ENCODE data around the gene ACTN1. TPM values are rescaled to one million over a fixed set of nuclear protein-coding genes. Genes with fewer than 3 reads are reported as not detected.

The ACTN1 gene
- polyA plus RNA-seq, 3 donors, result 41.4 to 75.0 (median 69.4) TPM

DNA sequence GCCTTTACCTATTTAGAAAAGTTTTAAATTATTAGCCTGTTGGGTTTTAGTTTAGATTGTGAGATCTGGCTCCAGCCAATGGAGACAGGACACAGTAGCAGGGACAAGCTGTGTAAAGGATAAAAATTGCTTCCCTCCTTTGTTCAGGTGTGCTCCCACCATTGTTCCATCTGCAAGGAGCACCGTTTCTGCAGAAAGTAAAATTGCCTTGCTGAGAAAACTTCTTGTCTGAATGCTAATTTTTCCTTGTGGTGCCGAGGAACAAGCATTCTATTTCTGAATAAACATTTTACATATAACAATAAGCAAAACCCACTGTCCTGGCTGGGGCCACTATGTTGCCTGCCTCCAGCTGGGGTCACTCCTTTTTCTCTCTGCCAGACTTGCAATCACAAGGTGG lies 113.6 kb downstream of the ACTN1 start:
- H4K20me1 ChIP-seq (ENCODE audit: insufficient read depth, low read length), result no peaks in the 10 kb centered on the region
- TF ChIP-seq, protein P1, sequence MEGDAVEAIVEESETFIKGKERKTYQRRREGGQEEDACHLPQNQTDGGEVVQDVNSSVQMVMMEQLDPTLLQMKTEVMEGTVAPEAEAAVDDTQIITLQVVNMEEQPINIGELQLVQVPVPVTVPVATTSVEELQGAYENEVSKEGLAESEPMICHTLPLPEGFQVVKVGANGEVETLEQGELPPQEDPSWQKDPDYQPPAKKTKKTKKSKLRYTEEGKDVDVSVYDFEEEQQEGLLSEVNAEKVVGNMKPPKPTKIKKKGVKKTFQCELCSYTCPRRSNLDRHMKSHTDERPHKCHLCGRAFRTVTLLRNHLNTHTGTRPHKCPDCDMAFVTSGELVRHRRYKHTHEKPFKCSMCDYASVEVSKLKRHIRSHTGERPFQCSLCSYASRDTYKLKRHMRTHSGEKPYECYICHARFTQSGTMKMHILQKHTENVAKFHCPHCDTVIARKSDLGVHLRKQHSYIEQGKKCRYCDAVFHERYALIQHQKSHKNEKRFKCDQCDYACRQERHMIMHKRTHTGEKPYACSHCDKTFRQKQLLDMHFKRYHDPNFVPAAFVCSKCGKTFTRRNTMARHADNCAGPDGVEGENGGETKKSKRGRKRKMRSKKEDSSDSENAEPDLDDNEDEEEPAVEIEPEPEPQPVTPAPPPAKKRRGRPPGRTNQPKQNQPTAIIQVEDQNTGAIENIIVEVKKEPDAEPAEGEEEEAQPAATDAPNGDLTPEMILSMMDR (IDR thresholded peaks at IDR 0.05), result no peak
- no peak overlapping the region for H3K9ac ChIP-seq (ENCODE audit: insufficient read depth, low read length, poor library complexity, severe bottlenecking)
- H3K4me1 ChIP-seq (ENCODE audit: control insufficient read depth in 1 of 2, insufficient read depth in 2 of 2, low read length in 2 of 2), result no peaks in the 10 kb centered on the region
- H3K9me3 ChIP-seq (replicated peaks in 1 of 2; ENCODE audit: control insufficient read depth in 1 of 2, insufficient read depth in 1 of 2, low read length in 2 of 2), result peaks cover 15 to 23% of the 10 kb centered on the region in 2 donors
- peaks cover 8 to 25% (median 15%) of the 10 kb centered on the region in 7 donors for H3K9me3 Mint-ChIP-seq
- H3K36me3 Mint-ChIP-seq, result peaks cover 4 to 23% of the 10 kb centered on the region in 2 donors
- no peaks in the 10 kb centered on the region for H3K27me3 ChIP-seq (ENCODE audit: control insufficient read depth in 2 of 2, insufficient read depth in 2 of 2, low read length in 2 of 2)
- no peak overlapping the region for H3K27ac ChIP-seq (ENCODE audit: low read depth in 1 of 2, low read length in 2 of 2)
- H2AFZ ChIP-seq (ENCODE audit: insufficient read depth, low read depth, low read length, poor library complexity, severe bottlenecking), result no peak overlapping the region
- H3K27me3 Mint-ChIP-seq (ENCODE audit: low read depth in 3 of 3), result peaks cover 0 to 3% (median 0%) of the 10 kb centered on the region in 3 donors
- intact Hi-C loops (cut with micrococcal nuclease), result no loop called here
- no peak overlapping the region for H3K4me3 ChIP-seq (replicated peaks in 1 of 3; ENCODE audit: low read depth in 2 of 3, low read length in 3 of 3)
- 100% methylated on average over 2 of the region's 2 CpGs for WGBS (ENCODE audit: insufficient coverage)
- peaks cover 3% of the 10 kb centered on the region for H3K4me1 Mint-ChIP-seq
- no peak for DNase-seq
- H3K4me2 ChIP-seq (replicated peaks; ENCODE audit: extremely low read depth, low read length, poor library complexity, severe bottlenecking), result no peak overlapping the region
- no peak overlapping the region for H3K27ac Mint-ChIP-seq
- peaks cover 0 to 6% of the 10 kb centered on the region in 2 donors for H3K36me3 ChIP-seq (replicated peaks in 1 of 2; ENCODE audit: control insufficient read depth in 1 of 2, insufficient read depth in 2 of 2, low read length in 2 of 2)
- no peak overlapping the region for H3K4me3 Mint-ChIP-seq
- H3K79me2 ChIP-seq (ENCODE audit: insufficient read depth, low read length), result no peaks in the 10 kb centered on the region

DNA sequence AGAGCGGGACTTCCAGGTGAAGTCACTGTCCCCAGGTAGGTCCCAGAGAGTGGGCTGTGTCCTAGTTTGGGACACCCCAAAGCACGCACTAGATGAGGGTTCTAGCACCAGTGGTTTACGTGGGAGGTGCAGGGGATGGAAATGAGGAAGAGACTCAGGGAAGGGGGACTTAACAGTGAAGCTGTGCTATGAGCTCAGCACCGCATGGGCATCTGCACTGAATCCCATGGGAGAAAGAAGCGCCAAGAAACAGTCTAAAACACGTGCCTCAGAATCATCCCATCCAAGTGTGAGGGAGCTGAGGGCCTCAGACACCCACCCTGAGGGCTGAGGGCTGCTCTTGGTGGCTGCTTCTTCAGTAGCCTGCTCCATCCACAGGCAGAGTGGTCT lies 114.7 kb downstream of the ACTN1 start:
- Histone ChIP-seq H4K20me1 (ENCODE audit: insufficient read depth, low read length) (no peaks in the 10 kb centered on the region), H3K27me3 (ENCODE audit: control insufficient read depth in 2 of 2, insufficient read depth in 2 of 2, low read length in 2 of 2) (no peaks in the 10 kb centered on the region), H3K9me3 (replicated peaks in 1 of 2; ENCODE audit: control insufficient read depth in 1 of 2, insufficient read depth in 1 of 2, low read length in 2 of 2) (peaks cover 15 to 23% of the 10 kb centered on the region in 2 donors), H3K4me2 (replicated peaks; ENCODE audit: extremely low read depth, low read length, poor library complexity, severe bottlenecking) (no peak overlapping the region), H2AFZ (ENCODE audit: insufficient read depth, low read depth, low read length, poor library complexity, severe bottlenecking) (no peak overlapping the region), H3K9ac (ENCODE audit: insufficient read depth, low read length, poor library complexity, severe bottlenecking) (no peak overlapping the region), H3K36me3 (replicated peaks in 1 of 2; ENCODE audit: control insufficient read depth in 1 of 2, insufficient read depth in 2 of 2, low read length in 2 of 2) (peaks cover 0 to 6% of the 10 kb centered on the region in 2 donors), H3K79me2 (ENCODE audit: insufficient read depth, low read length) (no peaks in the 10 kb centered on the region), H3K4me3 (replicated peaks in 1 of 3; ENCODE audit: low read depth in 2 of 3, low read length in 3 of 3) (no peak overlapping the region), H3K27ac (ENCODE audit: low read depth in 1 of 2, low read length in 2 of 2) (no peak overlapping the region), H3K4me1 (ENCODE audit: control insufficient read depth in 1 of 2, insufficient read depth in 2 of 2, low read length in 2 of 2) (no peaks in the 10 kb centered on the region)
- TF ChIP-seq, protein P1 (IDR thresholded peaks at IDR 0.05), result no peak
- DNase-seq, result no peak
- intact Hi-C loops (cut with micrococcal nuclease), result loop anchor here in 1 of 2 donors (5.0 kb wide), 1 partner anchor 243 kb away; no protein-coding TSS in a partner anchor
- H3K27ac Mint-ChIP-seq, result no peak overlapping the region
- H3K4me3 Mint-ChIP-seq, result no peak overlapping the region
- H3K4me1 Mint-ChIP-seq, result peaks cover 3% of the 10 kb centered on the region
- peaks cover 0 to 4% (median 2%) of the 10 kb centered on the region in 3 donors for H3K27me3 Mint-ChIP-seq (ENCODE audit: low read depth in 3 of 3)
- peaks cover 0 to 15% of the 10 kb centered on the region in 2 donors for H3K36me3 Mint-ChIP-seq
- H3K9me3 Mint-ChIP-seq, result peaks cover 8 to 25% (median 15%) of the 10 kb centered on the region in 7 donors
- WGBS (ENCODE audit: insufficient coverage), result 99% methylated on average over 6 of the region's 6 CpGs

Data from CD14-positive monocyte (primary cell).